ENCODE measurements around the gene NOCT.

DNA sequence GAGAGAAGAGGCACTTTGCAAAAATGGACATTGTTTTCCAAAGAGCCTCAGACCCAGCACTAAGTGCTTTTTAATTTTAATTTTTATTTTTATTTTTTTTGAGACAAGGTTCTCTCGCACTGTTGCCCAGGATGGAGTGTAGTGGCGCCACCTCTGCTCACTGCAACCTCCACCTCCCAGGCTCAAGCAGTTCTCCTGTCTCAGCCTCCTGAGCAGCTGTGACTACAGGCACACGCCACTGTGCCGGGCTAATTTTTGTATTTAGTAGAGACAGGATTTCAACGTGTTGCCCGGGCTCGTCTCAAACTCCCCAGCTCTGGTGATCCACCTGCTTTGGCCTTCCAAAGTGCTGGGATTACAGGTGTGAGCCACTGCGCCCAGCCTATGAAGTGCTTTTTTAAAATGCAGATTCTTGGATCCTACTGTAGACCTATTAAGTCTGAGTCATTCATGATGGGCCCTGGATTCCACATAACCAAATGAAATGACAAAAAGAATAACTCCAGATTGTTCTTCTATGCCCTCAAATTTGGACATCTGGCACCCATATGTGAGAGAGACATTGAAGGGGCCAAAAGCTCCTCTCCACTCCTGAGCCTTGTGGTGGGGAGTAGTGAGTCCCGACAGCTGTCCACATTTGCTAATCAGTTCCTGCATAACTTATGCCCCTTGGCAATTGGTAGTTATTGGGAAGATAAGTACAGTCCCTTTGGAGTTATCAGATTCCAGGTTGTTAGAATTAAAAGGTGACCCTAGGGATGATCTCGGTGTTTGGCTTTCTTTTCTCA is 3.6 kb downstream of the NOCT start:
- TF ChIP-seq, protein P1, sequence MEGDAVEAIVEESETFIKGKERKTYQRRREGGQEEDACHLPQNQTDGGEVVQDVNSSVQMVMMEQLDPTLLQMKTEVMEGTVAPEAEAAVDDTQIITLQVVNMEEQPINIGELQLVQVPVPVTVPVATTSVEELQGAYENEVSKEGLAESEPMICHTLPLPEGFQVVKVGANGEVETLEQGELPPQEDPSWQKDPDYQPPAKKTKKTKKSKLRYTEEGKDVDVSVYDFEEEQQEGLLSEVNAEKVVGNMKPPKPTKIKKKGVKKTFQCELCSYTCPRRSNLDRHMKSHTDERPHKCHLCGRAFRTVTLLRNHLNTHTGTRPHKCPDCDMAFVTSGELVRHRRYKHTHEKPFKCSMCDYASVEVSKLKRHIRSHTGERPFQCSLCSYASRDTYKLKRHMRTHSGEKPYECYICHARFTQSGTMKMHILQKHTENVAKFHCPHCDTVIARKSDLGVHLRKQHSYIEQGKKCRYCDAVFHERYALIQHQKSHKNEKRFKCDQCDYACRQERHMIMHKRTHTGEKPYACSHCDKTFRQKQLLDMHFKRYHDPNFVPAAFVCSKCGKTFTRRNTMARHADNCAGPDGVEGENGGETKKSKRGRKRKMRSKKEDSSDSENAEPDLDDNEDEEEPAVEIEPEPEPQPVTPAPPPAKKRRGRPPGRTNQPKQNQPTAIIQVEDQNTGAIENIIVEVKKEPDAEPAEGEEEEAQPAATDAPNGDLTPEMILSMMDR (IDR thresholded peaks at IDR 0.05 in 4 of 5, conservative IDR thresholded peaks at IDR 0.05 in 1 of 5), result no peak
- no peak for TF ChIP-seq POLR2A (IDR thresholded peaks at IDR 0.05)
